Islet precursor cell (in vitro differentiated cells): ENCODE data around the gene AKAP11.
A peak's percentile ranks its signal among the peaks of the same experiment; 100 is the strongest.
"Not testable (repeated sequence)": the region's sequence is repeated elsewhere in the genome, so short reads cannot be mapped to it uniquely, and the experiment has no call there.

ENCODE experiments used
- DNase-seq: peaks from one replicate; pipeline ENCODE4 v3.0.0-alpha.2; 2018

AKAP11 gene

GRCh38 chr13:42272115-42272803 is at the start of gene AKAP11:
Gene AKAP11, plus strand, starts transcription at chr13:42272152. Its CDS starts 14,197 bp downstream, at chr13:42286349.
- DNase-seq: no peak

- DNase-seq: no peak
Measured at GRCh38 chr13:42223681-42224080, 48.3 kb upstream of the AKAP11 start.

GRCh38 chr13:42225051-42225450 is 46.9 kb upstream of the AKAP11 start:
- DNase-seq: no peak

GRCh38 chr13:42226759-42227158 is 45.2 kb upstream of the AKAP11 start:
- DNase-seq: not testable (repeated sequence)

- no peak for DNase-seq
Measured at GRCh38 chr13:42228527-42228926, 43.4 kb upstream of the AKAP11 start.

- DNase-seq: no peak
Measured at GRCh38 chr13:42229287-42229686, 42.7 kb upstream of the AKAP11 start.

- DNase-seq: no peak
Measured at GRCh38 chr13:42232671-42233070, 39.3 kb upstream of the AKAP11 start.

- DNase-seq: no peak
Measured at GRCh38 chr13:42233726-42234125, 38.2 kb upstream of the AKAP11 start.

GRCh38 chr13:42239161-42239560 is 32.8 kb upstream of the AKAP11 start:
- DNase-seq: no peak

- no peak for DNase-seq
Measured at GRCh38 chr13:42239644-42240043, 32.3 kb upstream of the AKAP11 start.

GRCh38 chr13:42246541-42246940 is 25.4 kb upstream of the AKAP11 start:
- no peak for DNase-seq

GRCh38 chr13:42247883-42248282 is 24.1 kb upstream of the AKAP11 start:
- DNase-seq: no peak

- DNase-seq: no peak
Measured at GRCh38 chr13:42255886-42256285, 16.1 kb upstream of the AKAP11 start.

- DNase-seq: peak; percentile 70
Measured at GRCh38 chr13:42258747-42259146, 13.2 kb upstream of the AKAP11 start.

GRCh38 chr13:42259515-42259914 is 12.4 kb upstream of the AKAP11 start:
- no peak for DNase-seq

GRCh38 chr13:42260903-42261654 is 10.9 kb upstream of the AKAP11 start:
- no peak for DNase-seq

- no peak for DNase-seq
Measured at GRCh38 chr13:42266473-42266872, 5.5 kb upstream of the AKAP11 start.

GRCh38 chr13:42270160-42270856 is 1.6 kb upstream of the AKAP11 start:
- DNase-seq: no peak

GRCh38 chr13:42270857-42271215 is 1.1 kb upstream of the AKAP11 start:
- DNase-seq: no peak

- peak; percentile 98 for DNase-seq
Measured at GRCh38 chr13:42271337-42272114, 426 bp upstream of the AKAP11 start.

- no peak for DNase-seq
Measured at GRCh38 chr13:42272804-42273175, 838 bp downstream of the AKAP11 start.

- no peak for DNase-seq
Measured at GRCh38 chr13:42274386-42275097, 2.6 kb downstream of the AKAP11 start.

- DNase-seq: no peak
Measured at GRCh38 chr13:42275098-42275471, 3.1 kb downstream of the AKAP11 start.
